OCI-LY3 (cell line): ENCODE measurements around the gene WNT3.

Source experiments
- CTCF ChIP-seq: fragments of 200-600, 300-600 bp; sonication (generic); IDR thresholded peaks from 2 replicates; pipeline ENCODE4 v1.5.1; 2014; ENCODE audit warnings: antibody characterized with exemption, low read length, low read depth
- EZH2phosphoT487 ChIP-seq: fragments of 200-600 bp; shearing (Covaris generic); IDR thresholded peaks from 2 replicates; pipeline ENCODE4 v1.6.1; 2018; ENCODE audit warnings: antibody characterized with exemption, mixed run types, low read depth

GRCh38 chr17:46768540-46768870 lies 50.0 kb downstream of the WNT3 start:
- no peak for TF ChIP-seq CTCF
- no peak for TF ChIP-seq EZH2phosphoT487
